ENCODE measurements around the gene MLST8.

DNA sequence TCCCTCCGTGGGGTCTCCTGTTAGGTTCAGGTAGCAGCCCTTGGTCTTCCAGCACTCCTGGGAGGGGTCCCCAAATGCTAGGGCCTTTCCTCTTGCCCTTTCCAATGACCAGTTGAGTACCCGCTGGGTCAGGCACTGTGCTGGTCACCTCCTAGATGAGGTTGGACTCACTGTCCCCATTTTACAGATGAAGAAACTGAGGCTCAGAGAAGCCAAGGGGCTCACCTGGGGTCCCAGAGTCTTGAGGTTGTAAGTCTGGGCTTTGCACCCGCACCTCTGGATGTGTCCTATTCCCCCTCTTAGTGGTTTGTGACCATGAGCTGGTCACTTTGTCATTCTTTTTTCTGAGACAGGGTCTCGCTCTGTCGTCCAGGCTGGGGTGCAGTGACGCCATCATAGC lies 7.5 kb upstream of the MLST8 start:
- TF ChIP-seq ARNT (IDR thresholded peaks at IDR 0.05) = no peak
- no peak for TF ChIP-seq SP1 (IDR thresholded peaks at IDR 0.05)
- no peak for TF ChIP-seq FOXK2 (IDR thresholded peaks at IDR 0.05)
- no peak for TF ChIP-seq CTBP1 (IDR thresholded peaks at IDR 0.05; ENCODE audit: borderline replicate concordance)
- TF ChIP-seq ELF4 (IDR thresholded peaks at IDR 0.05) = no peak
- no peak for TF ChIP-seq BHLHE40 (IDR thresholded peaks at IDR 0.05; ENCODE audit: borderline replicate concordance)
- TF ChIP-seq FOXA1 (IDR thresholded peaks at IDR 0.05) = no peak
